ENCODE measurements around the gene C15orf61. TPM values are rescaled to one million over a fixed set of nuclear protein-coding genes. Genes with fewer than 3 reads are reported as not detected.
A peak's percentile ranks its signal among the peaks of the same experiment; 100 is the strongest.

C15orf61 gene
- polyA plus RNA-seq, 2 of the 4 experiments (the other 2 are of a cell fraction) = 3.6 to 5.9 TPM

- H3K4me2 ChIP-seq = no peak overlapping the region
- no peak for DNase-seq (ENCODE audit: low read depth in 1 of 2, low spot score in 1 of 2)
- H3K27ac ChIP-seq = no peak overlapping the region
- no peak overlapping the region for H3K4me3 ChIP-seq
- H3K4me1 ChIP-seq = peaks cover 14% of the 10 kb centered on the region; the same call in 2 of the 3 replicates
- WGBS (ENCODE audit: missing lambda C conversion rate) = 90% methylated on average over 3 of the region's 3 CpGs
- CTCF ChIA-PET = interaction anchor here (0.6 to 2.2 kb wide), 5 partner anchors 11 to 323 kb away, joined by 3 to 6 read pairs (median 3); no protein-coding TSS in a partner anchor
- FAIRE-seq = peak; percentile 70
- POLR2A ChIA-PET = no interaction called here
- H3K9me3 ChIP-seq = no peaks in the 10 kb centered on the region
- no peak for ATAC-seq
- TF ChIP-seq HEYL (CRISPR knock-in tag; IDR thresholded peaks at IDR 0.05) = no peak
- TF ChIP-seq BHLHE40 (IDR thresholded peaks at IDR 0.05; ENCODE audit: low read depth, low read length) = no peak
- TF ChIP-seq HOXA7 (CRISPR knock-in tag; IDR thresholded peaks at IDR 0.05) = no peak
- no peak for TF ChIP-seq RAD21 (conservative IDR thresholded peaks at IDR 0.05 in 1 of 2, IDR thresholded peaks at IDR 0.05 in 1 of 2)
- no peak for TF ChIP-seq USF2 (IDR thresholded peaks at IDR 0.05)
- no peak for TF ChIP-seq SMC3 (IDR thresholded peaks at IDR 0.05)
- TF ChIP-seq E2F6 (IDR thresholded peaks at IDR 0.05; ENCODE audit: borderline replicate concordance, low read depth) = no peak
- no peak for TF ChIP-seq JUNB (IDR thresholded peaks at IDR 0.05)
- no peak for TF ChIP-seq HOXB13 (CRISPR knock-in tag; IDR thresholded peaks at IDR 0.05; ENCODE audit: low read depth)
- no peak for TF ChIP-seq ZFP36 (IDR thresholded peaks at IDR 0.05; ENCODE audit: borderline replicate concordance, partially characterized antibody)
- TF ChIP-seq CTCF (IDR thresholded peaks at IDR 0.05) = no peak
- TF ChIP-seq GATA3 (IDR thresholded peaks at IDR 0.05; ENCODE audit: borderline replicate concordance) = no peak
- TF ChIP-seq KDM1A (IDR thresholded peaks at IDR 0.05; ENCODE audit: low read depth) = no peak
- no peak for TF ChIP-seq ZSCAN20 (CRISPR knock-in tag; IDR thresholded peaks at IDR 0.05)
- no peak for TF ChIP-seq EHMT2 (IDR thresholded peaks at IDR 0.05; ENCODE audit: low read depth)
Measured at GRCh38 chr15:67508407-67508806, 12.5 kb upstream of the C15orf61 start.

GRCh38 chr15:67509918-67510317 lies 11.0 kb upstream of the C15orf61 start:
- CTCF ChIA-PET = no interaction called here
- WGBS (ENCODE audit: missing lambda C conversion rate) = 93% methylated on average over 4 of the region's 4 CpGs
- POLR2A ChIA-PET = interaction anchor here (1.6 kb wide), 1 partner anchor 11 kb away, joined by 4 read pairs; the partner anchor contains the start of gene C15orf61
- Histone ChIP-seq H3K4me2 (no peak overlapping the region), H3K27ac (no peak overlapping the region), H3K4me1 (peaks cover 14% of the 10 kb centered on the region; the same call in 2 of the 3 replicates), H3K9me3 (no peaks in the 10 kb centered on the region), H3K4me3 (no peak overlapping the region)
- TF ChIP-seq JUN (IDR thresholded peaks at IDR 0.05) (no peak), EHMT2 (IDR thresholded peaks at IDR 0.05; ENCODE audit: low read depth) (no peak), ZSCAN20 (CRISPR knock-in tag; IDR thresholded peaks at IDR 0.05) (no peak), ZC3H11A (IDR thresholded peaks at IDR 0.05) (no peak), HOXA7 (CRISPR knock-in tag; IDR thresholded peaks at IDR 0.05) (no peak), ZNF302 (CRISPR knock-in tag; IDR thresholded peaks at IDR 0.05) (no peak), RFX5 (IDR thresholded peaks at IDR 0.05) (no peak), ATOH8 (CRISPR knock-in tag; IDR thresholded peaks at IDR 0.05; ENCODE audit: low read depth) (no peak), CEBPB (IDR thresholded peaks at IDR 0.05) (no peak), FOSB (CRISPR knock-in tag; IDR thresholded peaks at IDR 0.05) (no peak), HDAC2 (IDR thresholded peaks at IDR 0.05) (no peak), HEYL (CRISPR knock-in tag; IDR thresholded peaks at IDR 0.05) (no peak), GATA3 (IDR thresholded peaks at IDR 0.05; ENCODE audit: borderline replicate concordance) (no peak), RNF2 (IDR thresholded peaks at IDR 0.05; ENCODE audit: borderline replicate concordance, low read depth) (no peak)
- ATAC-seq (no peak), FAIRE-seq (peak; percentile 77), DNase-seq (ENCODE audit: low read depth in 1 of 2, low spot score in 1 of 2) (no peak)
